H1 (cell line): Measurements from ENCODE around the gene RNF152. TPM values are rescaled to one million over a fixed set of nuclear protein-coding genes. Genes with fewer than 3 reads are reported as not detected.

Experiments used
- CTCF ChIA-PET: fragments of 300-600 bp; sonication (Branson Sonifier 250); formaldehyde crosslinking; loops from one replicate; lab custom pipeline; 2021; ENCODE audit not compliant: partially characterized antibody; lab: Charles Lee
- POLR2A ChIA-PET: fragments of 300-600 bp; sonication (Branson Sonifier 250); formaldehyde crosslinking; loops from one replicate; lab custom pipeline; 2021; ENCODE audit warnings: inconsistent platforms; ENCODE audit not compliant: partially characterized antibody; lab: Charles Lee
- DNase-seq, 2 experiments: peaks; one replicate each; pipeline versions ENCODE4 v3.0.0 to v3.0.0-alpha.2; 2010 to 2022; ENCODE audit warnings: low spot score in 2 of 2, low read depth in 1 of 2, mixed read lengths in 1 of 2
- FAIRE-seq: peaks from 2 replicates; lab custom pipeline; 2011; peaks lifted over from hg19 to GRCh38; lab: Jason Lieb, UNC
- H2AFZ ChIP-seq: 2 replicates; pipeline ENCODE4 v1.8.1; 2012; ENCODE audit warnings: low read length, inconsistent platforms
- H2AK5ac ChIP-seq: 2 replicates; pipeline ENCODE4 v1.6.1; 2013; ENCODE audit warnings: low read depth, low read length
- H2BK120ac ChIP-seq: replicated peaks from 2 replicates; pipeline ENCODE3; 2013; ENCODE audit warnings: low read depth, low read length, inconsistent platforms
- H2BK12ac ChIP-seq: 2 replicates; pipeline ENCODE4 v1.6.1; 2013; ENCODE audit warnings: low read depth, low read length
- H2BK15ac ChIP-seq: 2 replicates; pipeline ENCODE4 v1.6.1; 2013; ENCODE audit warnings: low read length
- H2BK20ac ChIP-seq: 2 replicates; pipeline ENCODE4 v1.6.1; 2013; ENCODE audit warnings: low read length
- H2BK5ac ChIP-seq: 2 replicates; pipeline ENCODE4 v1.6.1; 2013; ENCODE audit warnings: low read depth, low read length
- H3K14ac ChIP-seq: 2 replicates; pipeline ENCODE4 v1.6.1; 2013; ENCODE audit warnings: inconsistent platforms; ENCODE audit not compliant: insufficient read length
- H3K18ac ChIP-seq: 2 replicates; pipeline ENCODE4 v1.6.1; 2013; ENCODE audit warnings: low read length; ENCODE audit errors: extremely low read depth
- H3K23ac ChIP-seq: 2 replicates; pipeline ENCODE4 v1.6.1; 2013; ENCODE audit warnings: inconsistent platforms; ENCODE audit not compliant: insufficient read length
- H3K23me2 ChIP-seq: 2 replicates; pipeline ENCODE4 v1.6.1; 2013; ENCODE audit warnings: low read depth, low read length
- H3K27ac ChIP-seq: 2 replicates; pipeline ENCODE4 v1.6.1; 2011; ENCODE audit warnings: low read depth, low read length, inconsistent platforms
- H3K27me3 ChIP-seq, 4 experiments: replicated peaks in 1 of 4; 1 replicate in 1 of 4; 2 replicates in 3 of 4; pipeline versions ENCODE4 v1.6.1 to v1.8.1; 2011 to 2013; ENCODE audit warnings: low read length in 3 of 4, mild to moderate bottlenecking in 3 of 4, inconsistent platforms in 2 of 4, mixed read lengths in 2 of 4, moderate library complexity in 1 of 4; ENCODE audit not compliant: control insufficient read depth in 3 of 4, insufficient read depth in 3 of 4; ENCODE audit errors: extremely low read depth in 1 of 4
- H3K36me3 ChIP-seq, 4 experiments: 2 replicates each; pipeline versions ENCODE4 v1.6.1 to v1.8.1; 2011 to 2013; ENCODE audit warnings: mild to moderate bottlenecking in 4 of 4, low read length in 3 of 4, moderate library complexity in 2 of 4, control low read depth in 1 of 4, inconsistent platforms in 1 of 4; ENCODE audit not compliant: insufficient read depth in 4 of 4, control insufficient read depth in 2 of 4
- H3K4ac ChIP-seq: replicated peaks from 2 replicates; pipeline ENCODE3; 2013; ENCODE audit warnings: low read length, low read depth, mixed read lengths, inconsistent platforms; ENCODE audit not compliant: insufficient read length
- H3K4me1 ChIP-seq, 4 experiments: replicated peaks in 1 of 4; 1 replicate in 1 of 4; 2 replicates in 3 of 4; pipeline versions ENCODE4 v1.6.1 to v1.8.1; 2011 to 2013; ENCODE audit warnings: low read length in 3 of 4, inconsistent platforms in 2 of 4, mixed read lengths in 1 of 4; ENCODE audit not compliant: insufficient read depth in 4 of 4, control insufficient read depth in 3 of 4
- H3K4me2 ChIP-seq, 2 experiments: 2 replicates each; pipeline versions ENCODE4 v1.6.1 to v1.8.1; 2011 to 2013; ENCODE audit warnings: low read depth in 2 of 2, low read length in 2 of 2, control low read depth in 1 of 2, inconsistent platforms in 1 of 2, mild to moderate bottlenecking in 1 of 2; ENCODE audit not compliant: insufficient read depth in 1 of 2
- H3K4me3 ChIP-seq, 4 experiments: fragments of 200-600, 300-600 bp in 1 of 4; sonication (generic), shearing (Covaris generic), sonication (Bioruptor Twin) in 1 of 4; 2 replicates each; pipeline versions ENCODE4 v1.5.1 to v1.8.1; 2011 to 2016; ENCODE audit warnings: low read length in 4 of 4, low read depth in 3 of 4, control low read depth in 2 of 4, inconsistent platforms in 2 of 4, mild to moderate bottlenecking in 2 of 4, mixed read lengths in 1 of 4, moderate library complexity in 1 of 4; ENCODE audit not compliant: insufficient read depth in 2 of 4; ENCODE audit errors: extremely low read depth in 1 of 4
- H3K56ac ChIP-seq: replicated peaks from 2 replicates; pipeline ENCODE3; 2013; ENCODE audit warnings: low read depth, mild to moderate bottlenecking, mixed read lengths, low read length, inconsistent platforms; ENCODE audit not compliant: insufficient read length
- H3K79me1 ChIP-seq: 2 replicates; pipeline ENCODE4 v1.6.1; 2013; ENCODE audit warnings: low read depth, low read length, control low read depth
- H3K79me2 ChIP-seq, 2 experiments: 2 replicates each; pipeline versions ENCODE4 v1.6.1 to v1.8.1; 2012 to 2013; ENCODE audit warnings: low read length in 2 of 2, mild to moderate bottlenecking in 2 of 2, inconsistent platforms in 1 of 2; ENCODE audit not compliant: insufficient read depth in 2 of 2, control insufficient read depth in 1 of 2
- H3K9ac ChIP-seq, 4 experiments: replicated peaks in 1 of 4; 1 replicate in 1 of 4; 2 replicates in 3 of 4; pipeline versions ENCODE4 v1.6.1 to v1.8.1; 2011 to 2013; ENCODE audit warnings: low read depth in 3 of 4, low read length in 3 of 4, control low read depth in 2 of 4, mild to moderate bottlenecking in 2 of 4, moderate library complexity in 2 of 4, inconsistent platforms in 1 of 4; ENCODE audit errors: extremely low read depth in 1 of 4
- H3K9me3 ChIP-seq, 2 experiments: 2 replicates each; pipeline versions ENCODE4 v1.6.1 to v1.8.1; 2012 to 2013; ENCODE audit warnings: mild to moderate bottlenecking in 2 of 2, moderate library complexity in 2 of 2, control low read depth in 1 of 2, inconsistent platforms in 1 of 2, low read depth in 1 of 2, low read length in 1 of 2, mixed read lengths in 1 of 2; ENCODE audit not compliant: insufficient read depth in 2 of 2
- H4K20me1 ChIP-seq, 2 experiments: replicated peaks in 1 of 2; 2 replicates each; pipeline versions ENCODE3 to v1.8.1; 2011 to 2013; ENCODE audit warnings: inconsistent platforms in 2 of 2, low read length in 2 of 2, mild to moderate bottlenecking in 1 of 2; ENCODE audit not compliant: insufficient read depth in 2 of 2, control insufficient read depth in 1 of 2
- H4K5ac ChIP-seq: 2 replicates; pipeline ENCODE4 v1.6.1; 2013; ENCODE audit warnings: low read length, low read depth, mixed read lengths, inconsistent platforms; ENCODE audit not compliant: insufficient read length
- H4K8ac ChIP-seq: 2 replicates; pipeline ENCODE4 v1.8.0; 2013; ENCODE audit warnings: mild to moderate bottlenecking, moderate library complexity, low read length, inconsistent platforms; ENCODE audit not compliant: insufficient read depth; ENCODE audit errors: extremely low read depth
- H4K91ac ChIP-seq: replicated peaks from 2 replicates; pipeline ENCODE3; 2013; ENCODE audit warnings: low read length, mixed read lengths, inconsistent platforms; ENCODE audit not compliant: insufficient read length
- CHD1 ChIP-seq: IDR thresholded peaks from 2 replicates; pipeline ENCODE4 v1.6.1; 2012; ENCODE audit warnings: low read depth, low read length, improper control_type of control experiment
- KDM4A ChIP-seq: IDR thresholded peaks from one replicate; pipeline ENCODE4 v1.7.1; 2012; ENCODE audit warnings: low read depth, mild to moderate bottlenecking, moderate library complexity, low read length, inconsistent platforms; ENCODE audit not compliant: severe bottlenecking
- RFX5 ChIP-seq: IDR thresholded peaks from 2 replicates; pipeline ENCODE4 v1.6.1; 2011; ENCODE audit warnings: low read depth, low read length, improper control_type of control experiment, borderline replicate concordance
- SUZ12 ChIP-seq: fragments of 200-600 bp; sonication (generic); IDR thresholded peaks from 2 replicates; pipeline ENCODE4 v1.6.1; 2012; ENCODE audit warnings: mild to moderate bottlenecking, inconsistent platforms, low read length, moderate library complexity, mixed read lengths
- TAF1 ChIP-seq: IDR thresholded peaks from 2 replicates; pipeline ENCODE4 v1.6.1; 2011; ENCODE audit warnings: mild to moderate bottlenecking, low read depth, low read length
- TBP ChIP-seq: IDR thresholded peaks from 2 replicates; pipeline ENCODE4 v1.6.1; 2011; ENCODE audit warnings: low read depth, low read length, improper control_type of control experiment
- TEAD4 ChIP-seq: IDR thresholded peaks from 2 replicates; pipeline ENCODE4 v1.6.1; 2012; ENCODE audit warnings: low read depth, low read length, inconsistent platforms, mixed read lengths
- WGBS, 2 experiments: shearing (Covaris generic) in 1 of 2; methylation state at CpG; one replicate each; pipeline versions ENCODE4 v1.1.6 to v1.1.7; 2013 to 2015; ENCODE audit warnings: low lambda C conversion rate in 2 of 2, mixed read lengths in 2 of 2, inconsistent platforms in 1 of 2, low coverage in 1 of 2, missing lambda C conversion rate in 1 of 2; ENCODE audit not compliant: insufficient replicate concordance in 2 of 2, insufficient coverage in 1 of 2, insufficient read length in 1 of 2; ENCODE audit errors: extremely low coverage in 1 of 2, missing lambda C conversion rate in 1 of 2; 5-methylcytosine and 5-hydroxymethylcytosine counted together
- polyA plus RNA-seq, 7 experiments: library from polyadenylated mRNA; depleted of rRNA in 3 of 7; stranded (reverse) in 5 of 7; unstranded in 2 of 7; fragments of >200 nt in 5 of 7; fragments of 200-250 nt in 2 of 7; gene quantifications; 1 replicate in 5 of 7; 2 replicates in 1 of 7; 4 replicates in 1 of 7; pipeline versions ENCODE4 v1.2.1 to v1.2.3, GENCODE V29; 2011 to 2013; ENCODE audit warnings: missing spikeins in 2 of 7, mixed read lengths in 2 of 7
- total RNA-seq: library from RNA; stranded (reverse); fragmentation: NEBNext Ultra II Directional; extraction: Animal tissue kit (Norgen Biotek cat#: 25700); gene quantifications from 2 replicates; pipeline ENCODE4 v1.2.1, GENCODE V29; 2021
- TF ChIP-seq, protein P1 (sequence below), 3 experiments: IDR thresholded peaks; 1 replicate in 2 of 3; 2 replicates in 1 of 3; pipeline versions ENCODE4 v1.5.1 to v1.6.1; 2011; ENCODE audit warnings: low read length in 3 of 3, mild to moderate bottlenecking in 3 of 3, inconsistent platforms in 2 of 3, low read depth in 1 of 3, moderate library complexity in 1 of 3; ENCODE audit not compliant: insufficient read depth in 1 of 3; ENCODE audit errors: control extremely low read depth in 1 of 3

Gene RNF152
- total and polyA plus RNA-seq, 2 of the 8 experiments (the other 6 are each of a cell fraction or from before 2014, with no cell fraction given) = 1.1 to 2.7 TPM

GRCh38 chr18:61876899-61877298, 15.9 kb downstream of the RNF152 start:
- H3K79me1 ChIP-seq = no peaks in the 10 kb centered on the region
- FAIRE-seq (no peak), DNase-seq (no peak)
- no peak for TF ChIP-seq TEAD4
- no peak for TF ChIP-seq RFX5
- TF ChIP-seq TAF1 = no peak
- TF ChIP-seq, protein P1, sequence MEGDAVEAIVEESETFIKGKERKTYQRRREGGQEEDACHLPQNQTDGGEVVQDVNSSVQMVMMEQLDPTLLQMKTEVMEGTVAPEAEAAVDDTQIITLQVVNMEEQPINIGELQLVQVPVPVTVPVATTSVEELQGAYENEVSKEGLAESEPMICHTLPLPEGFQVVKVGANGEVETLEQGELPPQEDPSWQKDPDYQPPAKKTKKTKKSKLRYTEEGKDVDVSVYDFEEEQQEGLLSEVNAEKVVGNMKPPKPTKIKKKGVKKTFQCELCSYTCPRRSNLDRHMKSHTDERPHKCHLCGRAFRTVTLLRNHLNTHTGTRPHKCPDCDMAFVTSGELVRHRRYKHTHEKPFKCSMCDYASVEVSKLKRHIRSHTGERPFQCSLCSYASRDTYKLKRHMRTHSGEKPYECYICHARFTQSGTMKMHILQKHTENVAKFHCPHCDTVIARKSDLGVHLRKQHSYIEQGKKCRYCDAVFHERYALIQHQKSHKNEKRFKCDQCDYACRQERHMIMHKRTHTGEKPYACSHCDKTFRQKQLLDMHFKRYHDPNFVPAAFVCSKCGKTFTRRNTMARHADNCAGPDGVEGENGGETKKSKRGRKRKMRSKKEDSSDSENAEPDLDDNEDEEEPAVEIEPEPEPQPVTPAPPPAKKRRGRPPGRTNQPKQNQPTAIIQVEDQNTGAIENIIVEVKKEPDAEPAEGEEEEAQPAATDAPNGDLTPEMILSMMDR (IDR thresholded peaks at IDR 0.05; ENCODE audit: control extremely low read depth in 1 of 3, insufficient read depth in 1 of 3, low read depth in 1 of 3, low read length in 3 of 3) = no peak
- no peak for TF ChIP-seq TBP
- TF ChIP-seq CHD1 = no peak
- TF ChIP-seq SUZ12 = no peak
- TF ChIP-seq KDM4A = no peak
- H3K4me2 ChIP-seq = no peak overlapping the region
- no peaks in the 10 kb centered on the region for H3K9me3 ChIP-seq
- no peak overlapping the region for H3K27ac ChIP-seq
- no peaks in the 10 kb centered on the region for H3K79me2 ChIP-seq
- no peak overlapping the region for H3K18ac ChIP-seq
- H3K23me2 ChIP-seq = no peaks in the 10 kb centered on the region
- no peak overlapping the region for H2BK12ac ChIP-seq
- no peak overlapping the region for H4K5ac ChIP-seq
- H3K4me1 ChIP-seq = no peaks in the 10 kb centered on the region
- no peak overlapping the region for H3K4me3 ChIP-seq
- no peak overlapping the region for H2BK20ac ChIP-seq
- no peak overlapping the region for H3K4ac ChIP-seq
- no peak overlapping the region for H3K23ac ChIP-seq
- no peak overlapping the region for H2AK5ac ChIP-seq
- no peaks in the 10 kb centered on the region for H3K36me3 ChIP-seq
- no peak overlapping the region for H3K56ac ChIP-seq
- H3K9ac ChIP-seq = no peak overlapping the region
- H4K20me1 ChIP-seq = no peaks in the 10 kb centered on the region
- ChIA-PET CTCF (interaction anchor here (0.9 kb wide), 2 partner anchors 20 to 141 kb away, joined by 3 read pairs; no protein-coding TSS in a partner anchor), POLR2A (no interaction called here)
- 92% methylated on average over 4 of the region's 4 CpGs; no CpG with 5 or more reads in 1 of the 2 experiments for WGBS, 2 experiments
- no peak overlapping the region for H4K8ac ChIP-seq
- H2BK120ac ChIP-seq = no peak overlapping the region
- no peak overlapping the region for H2BK15ac ChIP-seq
- no peak overlapping the region for H4K91ac ChIP-seq
- no peak overlapping the region for H3K14ac ChIP-seq
- H3K27me3 ChIP-seq = no peaks in the 10 kb centered on the region
- no peak overlapping the region for H2BK5ac ChIP-seq
- H2AFZ ChIP-seq = no peak overlapping the region
